Vagina (tissue), 2 donors: Measurements from ENCODE around the gene PFN4. TPM values are rescaled to one million over a fixed set of nuclear protein-coding genes. Genes with fewer than 3 reads are reported as not detected.

ENCODE experiments used
- DNase-seq, 2 donors: peaks; one replicate each; pipeline ENCODE4 v3.0.0-alpha.2; 2017; ENCODE audit errors: extremely low spot score in 2 of 2
- H3K27ac ChIP-seq: fragments of 200-600 bp; sonication (generic); one replicate; pipeline ENCODE4 v1.5.1; 2019
- H3K27me3 ChIP-seq: fragments of 200-600 bp; sonication (generic); one replicate; pipeline ENCODE4 v1.5.1; 2019
- H3K36me3 ChIP-seq, 2 donors: fragments of 200-600 bp; sonication (generic); one replicate each; pipeline ENCODE4 v1.5.1; 2017 to 2019
- H3K4me1 ChIP-seq: fragments of 200-600 bp; sonication (generic); one replicate; pipeline ENCODE4 v1.5.1; 2019
- H3K4me3 ChIP-seq, 2 donors: fragments of 200-600 bp; sonication (generic); 1 replicate in 1 of 2; 2 replicates in 1 of 2; pipeline ENCODE4 v1.5.1; 2016 to 2019
- H3K9me3 ChIP-seq: fragments of 200-600 bp; sonication (generic); one replicate; pipeline ENCODE4 v1.5.1; 2019
- CTCF ChIP-seq, 3 experiments: fragments of 450-650 bp in 2 of 3; fragments of 200-600 bp in 1 of 3; sonication (generic) in 1 of 3; IDR thresholded peaks; one replicate each; pipeline ENCODE4 v1.5.1; 2017 to 2019; ENCODE audit warnings: antibody characterized with exemption in 3 of 3, mild to moderate bottlenecking in 2 of 3, moderate library complexity in 2 of 3
- POLR2A ChIP-seq, 2 donors: fragments of 450-650 bp; IDR thresholded peaks; one replicate each; pipeline ENCODE4 v1.6.1; 2017; ENCODE audit warnings: antibody characterized with exemption in 2 of 2, mild to moderate bottlenecking in 2 of 2, moderate library complexity in 2 of 2
- POLR2AphosphoS5 ChIP-seq, 2 donors: sonication (generic); formaldehyde crosslinking; IDR thresholded peaks; one replicate each; pipeline ENCODE4 v1.9.0; 2017; ENCODE audit warnings: antibody characterized with exemption in 2 of 2, mild to moderate bottlenecking in 2 of 2, low read depth in 1 of 2; ENCODE audit not compliant: insufficient read depth in 1 of 2
- intact Hi-C: fragments of 100-400 bp; cut with DNase I; formaldehyde crosslinking; loops from one replicate; pipeline ENCODE4 v1.15.1; 2023
- total RNA-seq: library from RNA; depleted of rRNA; stranded (reverse); fragments of >200 nt; gene quantifications from one replicate; pipeline ENCODE4 v1.2.3, GENCODE V29; 2016

The PFN4 gene
- total RNA-seq, 1 donor from 2014 or later, result not detected

GRCh38 chr2:24162494-24162893 lies 39.4 kb upstream of the PFN4 start:
- intact Hi-C loops, result no loop called here
- no peak for DNase-seq
- TF ChIP-seq CTCF (IDR thresholded peaks at IDR 0.05), result no peak
- TF ChIP-seq POLR2AphosphoS5 (IDR thresholded peaks at IDR 0.05; ENCODE audit: insufficient read depth in 1 of 2, low read depth in 1 of 2), result no peak
- TF ChIP-seq POLR2A (IDR thresholded peaks at IDR 0.05), result no peak
- Histone ChIP-seq H3K9me3 (no peaks in the 10 kb centered on the region), H3K36me3 (no peaks in the 10 kb centered on the region), H3K27ac (no peak overlapping the region), H3K4me1 (no peaks in the 10 kb centered on the region), H3K4me3 (no peak overlapping the region), H3K27me3 (no peaks in the 10 kb centered on the region)

- Histone ChIP-seq H3K9me3 (no peaks in the 10 kb centered on the region), H3K4me1 (no peaks in the 10 kb centered on the region), H3K27me3 (no peaks in the 10 kb centered on the region), H3K27ac (no peak overlapping the region), H3K36me3 (no peaks in the 10 kb centered on the region), H3K4me3 (no peak overlapping the region)
- DNase-seq, result no peak
- TF ChIP-seq CTCF (IDR thresholded peaks at IDR 0.05), result no peak
- TF ChIP-seq POLR2A (IDR thresholded peaks at IDR 0.05), result no peak
- intact Hi-C loops, result no loop called here
These were observed 37.6 kb upstream of the PFN4 start for GRCh38 chr2:24160761-24161160.

- TF ChIP-seq CTCF (IDR thresholded peaks at IDR 0.05), result no peak
- TF ChIP-seq POLR2AphosphoS5 (IDR thresholded peaks at IDR 0.05; ENCODE audit: insufficient read depth in 1 of 2, low read depth in 1 of 2), result no peak
- no peak for TF ChIP-seq POLR2A (IDR thresholded peaks at IDR 0.05)
- Histone ChIP-seq H3K4me1 (no peaks in the 10 kb centered on the region), H3K4me3 (no peak overlapping the region), H3K27me3 (no peaks in the 10 kb centered on the region), H3K9me3 (no peaks in the 10 kb centered on the region), H3K36me3 (no peaks in the 10 kb centered on the region), H3K27ac (no peak overlapping the region)
- intact Hi-C loops, result no loop called here
- no peak for DNase-seq
These were observed 36.6 kb upstream of the PFN4 start for GRCh38 chr2:24159708-24160107.

- H3K4me3 ChIP-seq, result no peak overlapping the region
- no peak for DNase-seq
- H3K9me3 ChIP-seq, result no peaks in the 10 kb centered on the region
- H3K27me3 ChIP-seq, result no peaks in the 10 kb centered on the region
- H3K36me3 ChIP-seq, result no peaks in the 10 kb centered on the region
- intact Hi-C loops, result no loop called here
- H3K4me1 ChIP-seq, result no peaks in the 10 kb centered on the region
- TF ChIP-seq POLR2AphosphoS5 (IDR thresholded peaks at IDR 0.05; ENCODE audit: insufficient read depth in 1 of 2, low read depth in 1 of 2) (no peak), POLR2A (IDR thresholded peaks at IDR 0.05) (no peak), CTCF (IDR thresholded peaks at IDR 0.05) (no peak)
- H3K27ac ChIP-seq, result no peak overlapping the region
These were observed 35.0 kb upstream of the PFN4 start for GRCh38 chr2:24158131-24158530.

- Histone ChIP-seq H3K27ac (no peak overlapping the region), H3K36me3 (no peaks in the 10 kb centered on the region)
- intact Hi-C loops, result no loop called here
These were observed 30.3 kb upstream of the PFN4 start for GRCh38 chr2:24153478-24153877.

More at GRCh38 chr2:24153478-24153877, 30.3 kb upstream of the PFN4 start:
- Histone ChIP-seq H3K9me3 (no peaks in the 10 kb centered on the region), H3K4me1 (no peaks in the 10 kb centered on the region), H3K27me3 (no peaks in the 10 kb centered on the region), H3K4me3 (no peak overlapping the region)
- TF ChIP-seq CTCF (IDR thresholded peaks at IDR 0.05), result no peak
- TF ChIP-seq POLR2A (IDR thresholded peaks at IDR 0.05), result no peak
- TF ChIP-seq POLR2AphosphoS5 (IDR thresholded peaks at IDR 0.05; ENCODE audit: insufficient read depth in 1 of 2, low read depth in 1 of 2), result no peak
- no peak for DNase-seq
